ENCODE results near the gene RAB8A. TPM values are rescaled to one million over a fixed set of nuclear protein-coding genes. Genes with fewer than 3 reads are reported as not detected.

RAB8A gene
- total and polyA plus RNA-seq, 2 of the 8 experiments (the other 6 are each of a cell fraction or from before 2014, with no cell fraction given), result 65.8 to 97.0 TPM

DNA sequence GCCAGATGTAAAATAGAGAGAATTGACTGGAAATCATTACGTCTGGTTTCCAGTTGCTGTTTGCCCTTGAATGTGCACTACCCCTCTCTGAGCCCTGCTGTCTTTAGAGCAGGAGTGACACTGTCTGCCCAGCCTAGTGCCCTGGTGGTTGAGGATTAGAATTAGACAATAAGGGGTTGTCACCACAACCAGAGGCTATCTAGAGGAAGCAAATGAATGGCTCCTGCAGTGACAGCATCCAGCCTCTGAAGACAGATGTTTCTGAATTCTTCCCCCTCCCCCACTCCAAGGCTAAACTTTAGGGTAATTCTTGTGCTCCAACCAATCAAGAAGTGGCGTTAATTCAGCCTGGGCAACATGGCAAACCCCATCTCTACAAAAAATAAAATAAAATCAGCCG, 2.0 kb downstream of the RAB8A start:
- no peak overlapping the region for H3K9ac ChIP-seq (replicated peaks in 1 of 4; ENCODE audit: extremely low read depth in 1 of 4, low read depth in 3 of 4, low read length in 3 of 4)
- H3K18ac ChIP-seq (ENCODE audit: extremely low read depth, low read length), result no peak overlapping the region
- DNase-seq (ENCODE audit: low read depth in 1 of 2, low spot score in 2 of 2), result no peak
- 94% methylated on average over 3 of the region's 3 CpGs; no CpG with 5 or more reads in 1 of the 2 experiments for WGBS, 2 experiments (ENCODE audit: extremely low coverage in 1 of 2, insufficient coverage in 1 of 2, insufficient read length in 1 of 2, insufficient replicate concordance in 2 of 2, low coverage in 1 of 2, low lambda C conversion rate in 2 of 2, missing lambda C conversion rate in 1 of 2)
- no peaks in the 10 kb centered on the region for H3K9me3 ChIP-seq (ENCODE audit: insufficient read depth in 2 of 2, low read depth in 1 of 2, low read length in 1 of 2)
- peaks cover 11 to 46% of the 10 kb centered on the region in 2 experiments for H3K79me2 ChIP-seq (ENCODE audit: control insufficient read depth in 1 of 2, insufficient read depth in 2 of 2, low read length in 2 of 2)
- no peak overlapping the region for H2AK5ac ChIP-seq (ENCODE audit: low read depth, low read length)
- H3K27me3 ChIP-seq (replicated peaks in 1 of 4; ENCODE audit: control insufficient read depth in 3 of 4, extremely low read depth in 1 of 4, insufficient read depth in 3 of 4, low read length in 3 of 4), result no peaks in the 10 kb centered on the region
- no peak overlapping the region for H2BK15ac ChIP-seq (ENCODE audit: low read length)
- peaks cover 0 to 7% (median 2%) of the 10 kb centered on the region in 4 experiments; a peak in 5 of 7 replicates for H3K4me1 ChIP-seq (replicated peaks in 1 of 4; ENCODE audit: control insufficient read depth in 3 of 4, insufficient read depth in 4 of 4, low read length in 3 of 4)
- H3K4ac ChIP-seq (replicated peaks; ENCODE audit: insufficient read length, low read depth, low read length), result no peak overlapping the region
- no peak overlapping the region for H3K56ac ChIP-seq (replicated peaks; ENCODE audit: insufficient read length, low read depth, low read length)
- no peak overlapping the region for H3K27ac ChIP-seq (ENCODE audit: low read depth, low read length)
- H2BK5ac ChIP-seq (ENCODE audit: low read depth, low read length), result no peak overlapping the region
- H3K23ac ChIP-seq (ENCODE audit: insufficient read length), result no peak overlapping the region
- no peak overlapping the region for H2AFZ ChIP-seq (ENCODE audit: low read length)
- H2BK20ac ChIP-seq (ENCODE audit: low read length), result no peak overlapping the region
- TF ChIP-seq TAF1 (IDR thresholded peaks at IDR 0.05; ENCODE audit: low read depth, low read length), result no peak
- no peak for TF ChIP-seq RAD21 (IDR thresholded peaks at IDR 0.05 in 1 of 2, conservative IDR thresholded peaks at IDR 0.05 in 1 of 2; ENCODE audit: low read depth in 2 of 2, low read length in 2 of 2)
- no peak for TF ChIP-seq SIN3A (conservative IDR thresholded peaks at IDR 0.05 in 1 of 2, IDR thresholded peaks at IDR 0.05 in 1 of 2; ENCODE audit: low read depth in 1 of 2, low read length in 2 of 2)
- TF ChIP-seq SUZ12 (IDR thresholded peaks at IDR 0.05; ENCODE audit: low read length), result no peak
- H4K8ac ChIP-seq (ENCODE audit: extremely low read depth, insufficient read depth, low read length), result no peak overlapping the region
- no peak overlapping the region for H2BK120ac ChIP-seq (replicated peaks; ENCODE audit: low read depth, low read length)
- H3K23me2 ChIP-seq (ENCODE audit: low read depth, low read length), result peaks cover 4% of the 10 kb centered on the region; the same call in 1 of the 2 replicates
- CTCF ChIA-PET (ENCODE audit: partially characterized antibody), result interaction anchor here (0.8 kb wide), 1 partner anchor 67 kb away, joined by 3 read pairs; no protein-coding TSS in a partner anchor
- H3K14ac ChIP-seq (ENCODE audit: insufficient read length), result no peak overlapping the region
- H4K91ac ChIP-seq (replicated peaks; ENCODE audit: insufficient read length, low read length), result no peak overlapping the region
- peaks cover 4 to 18% of the 10 kb centered on the region in 2 experiments for H4K20me1 ChIP-seq (replicated peaks in 1 of 2; ENCODE audit: control insufficient read depth in 1 of 2, insufficient read depth in 2 of 2, low read length in 2 of 2)
- POLR2A ChIA-PET (ENCODE audit: partially characterized antibody), result interaction anchor here (0.7 to 37.0 kb wide), 5 partner anchors 10 to 33 kb away, joined by 3 to 582 read pairs (median 4); partner anchors contain the start of gene TPM4
- H3K79me1 ChIP-seq (ENCODE audit: low read depth, low read length), result peaks cover 14% of the 10 kb centered on the region
- peaks cover 5 to 8% (median 7%) of the 10 kb centered on the region in 4 experiments for H3K36me3 ChIP-seq (ENCODE audit: control insufficient read depth in 2 of 4, insufficient read depth in 4 of 4, low read length in 3 of 4)
- no peak overlapping the region for H3K4me2 ChIP-seq (ENCODE audit: insufficient read depth in 1 of 2, low read depth in 2 of 2, low read length in 2 of 2)
- no peak overlapping the region for H4K5ac ChIP-seq (ENCODE audit: insufficient read length, low read depth, low read length)
- H3K4me3 ChIP-seq (ENCODE audit: extremely low read depth in 1 of 4, insufficient read depth in 2 of 4, low read depth in 3 of 4, low read length in 4 of 4), result no peak overlapping the region
- no peak overlapping the region for H2BK12ac ChIP-seq (ENCODE audit: low read depth, low read length)
- no peak for FAIRE-seq

Measured in H1 (cell line).